Superior temporal gyrus (tissue), 1 donor: ENCODE data around the gene UBA5.

ENCODE experiments used
- DNase-seq: peaks from one replicate; pipeline ENCODE4 v3.0.0-alpha.2; 2016; ENCODE audit errors: extremely low spot score

The UBA5 gene

GRCh38 chr3:132716372-132716771, 56.2 kb downstream of the UBA5 start:
- no peak for DNase-seq

- no peak for DNase-seq
Measured at GRCh38 chr3:132720228-132720627, 60.1 kb downstream of the UBA5 start.

GRCh38 chr3:132721479-132722164, 61.5 kb downstream of the UBA5 start:
- no peak for DNase-seq

- DNase-seq = peak; percentile 82
Measured at GRCh38 chr3:132722165-132723023, 62.3 kb downstream of the UBA5 start, which contains the start of gene NPHP3. TSS of gene NPHP3 (minus strand) at chr3:132722409. CDS start at chr3:132722355, 54 bp downstream.

- peak; percentile 80 for DNase-seq
Measured at GRCh38 chr3:132723024-132723950, 63.2 kb downstream of the UBA5 start.

- peak; percentile 83 for DNase-seq
Measured at GRCh38 chr3:132726341-132726823, 66.3 kb downstream of the UBA5 start.
